GM23248 (cell line): Measurements from ENCODE around the gene KIF7.

Source experiments
- EZH2 ChIP-seq: fragments of 200-600 bp; sonication (generic); IDR thresholded peaks from 2 replicates; pipeline ENCODE4 v1.6.1; 2018; ENCODE audit warnings: antibody characterized with exemption, mild to moderate bottlenecking; ENCODE audit not compliant: insufficient read depth, poor library complexity, severe bottlenecking
- EZH2phosphoT487 ChIP-seq: fragments of 200-600 bp; sonication (generic); IDR thresholded peaks from 2 replicates; pipeline ENCODE4 v1.6.1; 2018; ENCODE audit warnings: antibody characterized with exemption, moderate library complexity, mild to moderate bottlenecking, low read depth; ENCODE audit not compliant: insufficient read depth

- no peak for TF ChIP-seq EZH2phosphoT487
- no peak for TF ChIP-seq EZH2
These were observed 23.9 kb upstream of the KIF7 start, which contains the start of gene PLIN1 for GRCh38 chr15:89679212-89679611.
